ENCODE measurements around the gene YDJC. TPM values are rescaled to one million over a fixed set of nuclear protein-coding genes. Genes with fewer than 3 reads are reported as not detected.

YDJC gene
- total and polyA plus RNA-seq, 2 donors (not counting 1 experiment from before 2014, with no cell fraction given), result 4.7 to 10.4 TPM

DNA sequence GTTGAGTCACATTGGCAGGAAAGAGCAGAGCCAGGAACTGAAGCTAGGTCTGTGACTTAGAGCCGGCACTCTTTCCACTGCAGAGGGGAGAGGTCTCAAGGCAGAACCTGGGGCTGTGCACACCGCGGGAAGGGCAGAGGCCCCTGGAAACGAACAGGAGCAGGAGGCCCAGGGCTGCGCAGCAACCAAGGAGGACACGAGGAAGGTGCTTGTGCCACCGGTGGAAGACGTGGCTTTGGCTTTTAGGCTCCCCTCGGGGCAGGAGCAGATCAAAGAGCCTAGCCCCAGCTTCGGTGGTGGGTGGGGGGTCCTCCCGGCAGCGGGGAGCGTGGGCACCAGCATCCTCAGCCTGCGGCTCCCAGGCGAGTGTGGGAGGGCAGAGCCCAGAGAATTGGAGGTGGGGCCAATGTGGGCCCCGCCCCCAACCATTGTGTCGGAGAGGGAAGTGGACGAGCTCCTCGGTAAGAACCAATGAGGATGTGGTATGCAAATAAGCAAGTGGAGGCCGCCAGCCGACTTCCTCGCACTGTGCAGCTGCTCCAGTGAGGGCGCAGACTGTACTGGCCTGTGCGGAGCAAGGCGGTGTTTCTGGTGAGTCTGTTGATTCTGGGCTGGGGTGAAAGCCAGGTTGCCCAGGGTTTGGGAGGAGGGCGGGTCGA is 2.5 kb upstream of the YDJC start, which contains the start of gene CCDC116:
CCDC116 (plus strand) TSS at position 524 of the 659 bp plus-strand sequence. CDS start 422 bp downstream, outside the sequence.
- Histone ChIP-seq H3K79me2 (ENCODE audit: control insufficient read depth, insufficient read depth, low read length) (peaks cover 5% of the 10 kb centered on the region), H2AFZ (ENCODE audit: low read length) (no peak within 1 kb of the TSS), H3K27me3 (ENCODE audit: control insufficient read depth, insufficient read depth, low read length) (no peaks in the 10 kb centered on the region), H3K4me2 (ENCODE audit: extremely low read depth, insufficient read depth, low read length) (no peak within 1 kb of the TSS), H3K9me3 (ENCODE audit: control insufficient read depth, insufficient read depth, low read depth, low read length) (no peaks in the 10 kb centered on the region), H3K4me1 (ENCODE audit: control insufficient read depth, extremely low read depth, insufficient read depth, low read length) (no peaks in the 10 kb centered on the region), H4K20me1 (ENCODE audit: control insufficient read depth, extremely low read depth, insufficient read depth, low read length) (no peaks in the 10 kb centered on the region), H3K4me3 (replicated peaks in 1 of 4; ENCODE audit: control extremely low read depth in 1 of 4, insufficient read depth in 1 of 4, low read depth in 3 of 4, low read length in 4 of 4) (no peak within 1 kb of the TSS), H3K27ac (ENCODE audit: insufficient read depth, low read length) (no peak within 1 kb of the TSS), H3K9ac (ENCODE audit: insufficient read depth, low read length) (no peak within 1 kb of the TSS), H3K36me3 (ENCODE audit: control insufficient read depth, insufficient read depth, low read length) (peaks cover 3% of the 10 kb centered on the region)
- DNase-seq (ENCODE audit: low read depth in 2 of 2), result no peak
- TF ChIP-seq EZH2 (IDR thresholded peaks at IDR 0.05; ENCODE audit: low read length, missing control alignments), result no peak
- TF ChIP-seq, protein P1, sequence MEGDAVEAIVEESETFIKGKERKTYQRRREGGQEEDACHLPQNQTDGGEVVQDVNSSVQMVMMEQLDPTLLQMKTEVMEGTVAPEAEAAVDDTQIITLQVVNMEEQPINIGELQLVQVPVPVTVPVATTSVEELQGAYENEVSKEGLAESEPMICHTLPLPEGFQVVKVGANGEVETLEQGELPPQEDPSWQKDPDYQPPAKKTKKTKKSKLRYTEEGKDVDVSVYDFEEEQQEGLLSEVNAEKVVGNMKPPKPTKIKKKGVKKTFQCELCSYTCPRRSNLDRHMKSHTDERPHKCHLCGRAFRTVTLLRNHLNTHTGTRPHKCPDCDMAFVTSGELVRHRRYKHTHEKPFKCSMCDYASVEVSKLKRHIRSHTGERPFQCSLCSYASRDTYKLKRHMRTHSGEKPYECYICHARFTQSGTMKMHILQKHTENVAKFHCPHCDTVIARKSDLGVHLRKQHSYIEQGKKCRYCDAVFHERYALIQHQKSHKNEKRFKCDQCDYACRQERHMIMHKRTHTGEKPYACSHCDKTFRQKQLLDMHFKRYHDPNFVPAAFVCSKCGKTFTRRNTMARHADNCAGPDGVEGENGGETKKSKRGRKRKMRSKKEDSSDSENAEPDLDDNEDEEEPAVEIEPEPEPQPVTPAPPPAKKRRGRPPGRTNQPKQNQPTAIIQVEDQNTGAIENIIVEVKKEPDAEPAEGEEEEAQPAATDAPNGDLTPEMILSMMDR (conservative IDR thresholded peaks at IDR 0.05 in 1 of 2, IDR thresholded peaks at IDR 0.05 in 1 of 2; ENCODE audit: low read depth in 1 of 2, low read length in 2 of 2), result no peak

DNA sequence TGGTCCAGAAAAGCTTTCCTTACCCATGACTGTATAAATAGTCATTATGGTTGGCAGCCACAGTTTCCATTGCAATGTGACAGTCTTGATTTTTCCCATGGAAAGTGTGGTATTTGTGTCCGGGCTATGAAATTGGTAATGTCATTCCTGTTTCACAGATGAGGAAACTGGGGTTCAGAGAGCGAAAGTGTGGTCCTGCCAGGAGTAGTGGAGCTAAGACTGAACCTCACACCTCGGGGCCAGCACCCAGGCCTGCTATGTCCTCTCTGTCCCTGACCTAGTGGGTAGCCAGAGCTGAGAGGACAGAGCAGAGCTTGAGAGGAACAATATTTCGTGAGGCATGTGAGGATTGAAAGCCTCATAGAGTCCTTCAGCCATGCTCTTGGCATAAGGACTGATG is 1.2 kb upstream of the YDJC start:
- H3K4me1 ChIP-seq (ENCODE audit: control insufficient read depth, extremely low read depth, insufficient read depth, low read length), result no peaks in the 10 kb centered on the region

More for the DNA sequence above, 1.2 kb upstream of the YDJC start:
- no peaks in the 10 kb centered on the region for H3K27me3 ChIP-seq (ENCODE audit: control insufficient read depth, insufficient read depth, low read length)
- H3K4me3 ChIP-seq (replicated peaks in 1 of 4; ENCODE audit: control extremely low read depth in 1 of 4, insufficient read depth in 1 of 4, low read depth in 3 of 4, low read length in 4 of 4), result no peak overlapping the region
- no peak overlapping the region for H3K9ac ChIP-seq (ENCODE audit: insufficient read depth, low read length)
- H3K27ac ChIP-seq (ENCODE audit: insufficient read depth, low read length), result no peak overlapping the region
- no peaks in the 10 kb centered on the region for H3K9me3 ChIP-seq (ENCODE audit: control insufficient read depth, insufficient read depth, low read depth, low read length)
- peaks cover 5% of the 10 kb centered on the region for H3K79me2 ChIP-seq (ENCODE audit: control insufficient read depth, insufficient read depth, low read length)
- no peak for DNase-seq (ENCODE audit: low read depth in 2 of 2)
- H3K4me2 ChIP-seq (ENCODE audit: extremely low read depth, insufficient read depth, low read length), result no peak overlapping the region
- H2AFZ ChIP-seq (ENCODE audit: low read length), result no peak overlapping the region
- peaks cover 3% of the 10 kb centered on the region for H3K36me3 ChIP-seq (ENCODE audit: control insufficient read depth, insufficient read depth, low read length)
- TF ChIP-seq, protein P1 (conservative IDR thresholded peaks at IDR 0.05 in 1 of 2, IDR thresholded peaks at IDR 0.05 in 1 of 2; ENCODE audit: low read depth in 1 of 2, low read length in 2 of 2), result no peak
- no peak for TF ChIP-seq EZH2 (IDR thresholded peaks at IDR 0.05; ENCODE audit: low read length, missing control alignments)
- H4K20me1 ChIP-seq (ENCODE audit: control insufficient read depth, extremely low read depth, insufficient read depth, low read length), result no peaks in the 10 kb centered on the region

Data from fibroblast of lung (primary cell).